GM23338 (cell line): Measurements from ENCODE around the gene SYCE1L. TPM values are rescaled to one million over a fixed set of nuclear protein-coding genes. Genes with fewer than 3 reads are reported as not detected.

ENCODE experiments used
- polyA plus RNA-seq: library from polyadenylated mRNA; unstranded; fragments of >200 nt; fragmentation: Nextera tagmentation; extraction: Ambion mirVana; gene quantifications from 2 replicates; pipeline ENCODE4 v1.2.1, GENCODE V29; 2016
- total RNA-seq: library from RNA; depleted of rRNA; stranded (reverse); fragments of >200 nt; shearing (Covaris generic); gene quantifications from 2 replicates; pipeline ENCODE4 v1.2.3, GENCODE V29; 2014; rRNA removed

SYCE1L gene
- total and polyA plus RNA-seq, 2 experiments from 2014 or later = 3.9 to 5.9 TPM

Other genes starting within 250 kb of the SYCE1L start
- 23.7 and 30.2 TPM in 2 replicates for gene MON1B, start 8.2 kb upstream of the SYCE1L start, total RNA-seq
- 9.7 and 10.0 TPM in 2 replicates for gene MON1B, start 8.2 kb upstream of the SYCE1L start, polyA plus RNA-seq
- gene ADAMTS18, start 235.6 kb downstream of the SYCE1L start, total RNA-seq = 0.90 TPM in 1 of 2 replicates, not detected in the other
- 0.10 and 0.15 TPM in 2 replicates for gene ADAMTS18, start 235.6 kb downstream of the SYCE1L start, polyA plus RNA-seq